Measurements from ENCODE around the gene ZNF444.

ZNF444 gene

GRCh38 chr19:56113074-56113632 is 27.9 kb upstream of the ZNF444 start:
- Mint-ChIP-seq H3K27me3 (no peaks in the 10 kb centered on the region), H3K36me3 (peaks cover 10% of the 10 kb centered on the region), H3K4me1 (peaks cover 57% of the 10 kb centered on the region), H3K4me3 (no peak overlapping the region), H3K27ac (peak overlapping the region; percentile 58), H3K9me3 (no peaks in the 10 kb centered on the region)
- CTCF ChIA-PET: no interaction called here
- DNase-seq: no peak

GRCh38 chr19:56114051-56114777 is 26.9 kb upstream of the ZNF444 start:
- peaks cover 11% of the 10 kb centered on the region for H3K36me3 Mint-ChIP-seq
- no peak for DNase-seq
- H3K4me1 Mint-ChIP-seq: peaks cover 60% of the 10 kb centered on the region
- no peaks in the 10 kb centered on the region for H3K9me3 Mint-ChIP-seq
- H3K27me3 Mint-ChIP-seq: no peaks in the 10 kb centered on the region
- no peak overlapping the region for H3K27ac Mint-ChIP-seq
- H3K4me3 Mint-ChIP-seq: no peak overlapping the region
- CTCF ChIA-PET: no interaction called here

- peak overlapping the region; percentile 80 for H3K27ac Mint-ChIP-seq
- no peaks in the 10 kb centered on the region for H3K27me3 Mint-ChIP-seq
- CTCF ChIA-PET: no interaction called here
- no peak for DNase-seq
- H3K4me3 Mint-ChIP-seq: no peak overlapping the region
- peaks cover 65% of the 10 kb centered on the region for H3K4me1 Mint-ChIP-seq
- peaks cover 15% of the 10 kb centered on the region for H3K36me3 Mint-ChIP-seq
- no peaks in the 10 kb centered on the region for H3K9me3 Mint-ChIP-seq
Measured at GRCh38 chr19:56114778-56115110, 26.3 kb upstream of the ZNF444 start.

- Mint-ChIP-seq H3K4me1 (peaks cover 69% of the 10 kb centered on the region), H3K27me3 (no peaks in the 10 kb centered on the region), H3K27ac (no peak overlapping the region), H3K36me3 (peaks cover 15% of the 10 kb centered on the region), H3K9me3 (no peaks in the 10 kb centered on the region), H3K4me3 (no peak overlapping the region)
- CTCF ChIA-PET: no interaction called here
- DNase-seq: no peak
Measured at GRCh38 chr19:56115490-56115889, 25.6 kb upstream of the ZNF444 start.

GRCh38 chr19:56116606-56117005 is 24.5 kb upstream of the ZNF444 start:
- Mint-ChIP-seq H3K4me3 (no peak overlapping the region), H3K27ac (no peak overlapping the region)
- CTCF ChIA-PET: no interaction called here

GRCh38 chr19:56117376-56117884 is 23.7 kb upstream of the ZNF444 start:
- DNase-seq: no peak
- H3K27me3 Mint-ChIP-seq: no peaks in the 10 kb centered on the region
- peaks cover 17% of the 10 kb centered on the region for H3K36me3 Mint-ChIP-seq
- H3K4me1 Mint-ChIP-seq: peaks cover 61% of the 10 kb centered on the region
- no peak overlapping the region for H3K27ac Mint-ChIP-seq
- H3K4me3 Mint-ChIP-seq: no peak overlapping the region
- CTCF ChIA-PET: no interaction called here
- no peaks in the 10 kb centered on the region for H3K9me3 Mint-ChIP-seq

More at GRCh38 chr19:56116606-56117005, 24.5 kb upstream of the ZNF444 start:
- Mint-ChIP-seq H3K9me3 (no peaks in the 10 kb centered on the region), H3K4me1 (peaks cover 61% of the 10 kb centered on the region), H3K27me3 (no peaks in the 10 kb centered on the region), H3K36me3 (peaks cover 17% of the 10 kb centered on the region)
- no peak for DNase-seq

GRCh38 chr19:56117889-56118288 is 23.2 kb upstream of the ZNF444 start:
- Mint-ChIP-seq H3K9me3 (no peaks in the 10 kb centered on the region), H3K27me3 (no peaks in the 10 kb centered on the region), H3K27ac (no peak overlapping the region), H3K4me1 (peaks cover 60% of the 10 kb centered on the region), H3K36me3 (peaks cover 17% of the 10 kb centered on the region), H3K4me3 (no peak overlapping the region)
- DNase-seq: no peak
- CTCF ChIA-PET: no interaction called here

- H3K4me1 Mint-ChIP-seq: peaks cover 57% of the 10 kb centered on the region
- H3K36me3 Mint-ChIP-seq: peaks cover 15% of the 10 kb centered on the region
- no peaks in the 10 kb centered on the region for H3K9me3 Mint-ChIP-seq
- DNase-seq: no peak
- H3K27me3 Mint-ChIP-seq: no peaks in the 10 kb centered on the region
- peak overlapping the region; percentile 87 for H3K4me3 Mint-ChIP-seq
- CTCF ChIA-PET: interaction anchor here (0.7 kb wide), 1 partner anchor 38 kb away, joined by 3 read pairs; no protein-coding TSS in a partner anchor
- H3K27ac Mint-ChIP-seq: peak overlapping the region; percentile 90
Measured at GRCh38 chr19:56118666-56119581, 22.2 kb upstream of the ZNF444 start.

- no peaks in the 10 kb centered on the region for H3K27me3 Mint-ChIP-seq
- peaks cover 57% of the 10 kb centered on the region for H3K4me1 Mint-ChIP-seq
- CTCF ChIA-PET: no interaction called here
- H3K4me3 Mint-ChIP-seq: peak overlapping the region; percentile 87
- no peaks in the 10 kb centered on the region for H3K9me3 Mint-ChIP-seq
- peak overlapping the region; percentile 90 for H3K27ac Mint-ChIP-seq
- no peak for DNase-seq
- H3K36me3 Mint-ChIP-seq: peaks cover 13% of the 10 kb centered on the region
Measured at GRCh38 chr19:56119582-56119978, 21.5 kb upstream of the ZNF444 start.

GRCh38 chr19:56120002-56120370 is 21.1 kb upstream of the ZNF444 start:
- H3K4me3 Mint-ChIP-seq: peak overlapping the region; percentile 87
- peak overlapping the region; percentile 90 for H3K27ac Mint-ChIP-seq
- CTCF ChIA-PET: no interaction called here
- no peak for DNase-seq
- H3K27me3 Mint-ChIP-seq: no peaks in the 10 kb centered on the region
- no peaks in the 10 kb centered on the region for H3K9me3 Mint-ChIP-seq
- H3K4me1 Mint-ChIP-seq: peaks cover 57% of the 10 kb centered on the region
- H3K36me3 Mint-ChIP-seq: peaks cover 10% of the 10 kb centered on the region

GRCh38 chr19:56120371-56121179 is 20.5 kb upstream of the ZNF444 start:
- Mint-ChIP-seq H3K9me3 (no peaks in the 10 kb centered on the region), H3K4me1 (peaks cover 59% of the 10 kb centered on the region), H3K27ac (peak overlapping the region; percentile 97), H3K27me3 (no peaks in the 10 kb centered on the region), H3K36me3 (peaks cover 9% of the 10 kb centered on the region), H3K4me3 (peak overlapping the region; percentile 87)
- DNase-seq: peak; percentile 78
- CTCF ChIA-PET: no interaction called here

- H3K27me3 Mint-ChIP-seq: no peaks in the 10 kb centered on the region
- CTCF ChIA-PET: no interaction called here
- H3K4me1 Mint-ChIP-seq: peaks cover 64% of the 10 kb centered on the region
- DNase-seq: peak; percentile 97
- peaks cover 9% of the 10 kb centered on the region for H3K36me3 Mint-ChIP-seq
- H3K9me3 Mint-ChIP-seq: no peaks in the 10 kb centered on the region
- H3K27ac Mint-ChIP-seq: peak within 1 kb of the TSS; percentile 97
- peak within 1 kb of the TSS; percentile 87 for H3K4me3 Mint-ChIP-seq
Measured at GRCh38 chr19:56121180-56122167, 19.6 kb upstream of the ZNF444 start, which contains the start of gene ZNF787. TSS of gene ZNF787 (minus strand) at chr19:56121295. CDS start at chr19:56103217, 18,078 bp downstream.

Data from activated naive CD4-positive, alpha-beta T cell treated with anti-CD3 and anti-CD28 coated beads, Interleukin-2, amount 10 ng/mL, durations not matched to agents 7 days and 5 days (primary cell).